Fibroblast of peridontal ligament (primary cell): ENCODE measurements around the gene PPP1R27.

Experiments used
- DNase-seq: peaks from one replicate; pipeline ENCODE4 v3.0.0-alpha.2; 2010; ENCODE audit errors: extremely low read depth

The PPP1R27 gene

DNA sequence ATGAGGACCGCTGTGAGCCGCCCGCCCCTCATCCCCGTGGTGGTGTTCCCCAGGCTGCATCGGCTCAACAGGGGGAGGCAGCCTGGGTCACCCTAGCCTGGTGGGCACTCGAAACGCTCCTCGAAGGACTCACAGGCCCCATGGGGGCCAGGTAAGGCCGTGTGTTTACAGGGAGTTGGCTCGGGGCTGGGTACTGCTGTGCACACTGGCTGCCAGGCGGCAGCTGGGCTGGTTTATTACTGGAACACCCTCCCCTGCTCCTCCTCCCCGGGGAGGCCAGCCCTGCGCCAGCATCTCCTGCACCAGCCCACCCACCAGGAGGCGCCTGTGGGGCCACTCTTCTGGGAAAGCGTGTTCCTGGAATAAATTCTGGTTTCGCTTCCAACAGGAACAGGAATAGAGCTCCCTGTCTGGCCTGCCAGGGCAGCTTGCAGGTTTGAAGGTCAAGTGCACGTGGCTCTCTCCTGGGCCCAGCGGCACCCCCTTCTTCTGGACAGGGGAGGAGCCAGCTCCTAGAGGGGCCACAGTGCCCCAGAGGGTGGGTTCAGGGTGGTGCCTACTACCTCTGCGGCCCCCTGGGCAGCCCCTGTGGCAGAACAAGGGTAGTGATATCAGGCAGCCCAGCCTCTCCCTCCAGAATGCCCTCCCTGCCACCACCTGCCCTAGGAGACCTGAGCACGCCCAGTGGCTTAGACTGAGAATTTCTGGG, 13.1 kb downstream of the PPP1R27 start:
- DNase-seq: peak; percentile 18

DNA sequence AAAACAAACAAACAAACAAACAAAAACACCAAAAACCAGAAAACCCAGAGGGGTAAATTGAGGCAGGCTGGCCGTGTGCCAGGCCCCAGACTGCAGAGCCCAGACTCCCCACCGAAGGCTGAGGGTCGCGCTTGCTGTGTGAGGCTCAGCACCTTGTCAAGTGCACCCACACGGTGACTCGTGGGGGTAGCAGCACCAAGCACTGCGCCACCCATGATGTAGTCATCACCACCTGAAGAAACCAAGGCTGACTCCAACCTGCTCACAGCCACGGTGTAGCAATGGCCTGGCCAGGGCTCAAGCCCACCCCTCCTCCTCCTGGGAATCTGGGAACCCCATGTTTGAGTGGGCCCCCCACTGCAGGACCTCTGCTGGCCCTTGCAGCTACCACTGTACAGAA, 13.7 kb downstream of the PPP1R27 start:
- DNase-seq: no peak

DNA sequence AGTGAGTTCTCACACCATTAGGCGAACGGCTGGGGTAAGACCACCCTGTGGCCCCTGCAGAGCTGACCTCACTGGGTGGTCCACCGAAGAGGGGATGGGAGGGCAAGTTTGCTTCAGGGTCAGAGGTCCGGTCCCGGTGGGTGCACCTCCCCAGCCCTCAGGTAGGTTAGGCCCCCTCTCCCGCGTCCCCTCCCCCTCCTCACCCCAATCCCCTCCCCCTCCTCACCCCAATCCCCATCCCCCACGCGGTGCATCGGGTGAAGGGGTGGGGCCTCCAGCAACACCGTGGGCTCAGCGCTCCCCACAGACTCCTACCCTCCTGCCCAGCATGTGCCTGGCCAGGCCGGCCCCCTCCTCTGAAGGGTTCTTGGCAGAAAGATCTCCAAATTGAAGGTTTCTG, 15.1 kb downstream of the PPP1R27 start:
- no peak for DNase-seq

DNA sequence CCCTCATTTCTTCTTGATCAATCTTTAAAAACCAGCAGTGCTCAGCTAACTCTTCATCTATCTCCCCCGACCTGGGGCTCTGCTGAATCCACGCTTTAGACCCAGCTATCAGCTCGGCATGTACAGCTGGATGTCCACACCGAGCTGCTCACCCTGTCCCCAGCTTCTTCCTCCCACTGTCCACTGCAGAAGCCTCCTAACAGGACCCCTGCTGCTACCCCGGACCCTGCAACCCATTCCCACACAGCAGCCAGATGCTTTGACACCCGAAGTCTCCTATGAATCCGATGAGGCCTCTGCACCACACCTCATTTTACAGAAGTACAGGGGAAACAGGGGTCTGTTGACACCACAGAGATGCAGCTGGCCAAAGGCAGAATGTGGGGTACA, 17.1 kb downstream of the PPP1R27 start:
- no peak for DNase-seq

- no peak for DNase-seq
Observed at GRCh38 chr17:81815646-81815986, 19.2 kb downstream of the PPP1R27 start.

DNA sequence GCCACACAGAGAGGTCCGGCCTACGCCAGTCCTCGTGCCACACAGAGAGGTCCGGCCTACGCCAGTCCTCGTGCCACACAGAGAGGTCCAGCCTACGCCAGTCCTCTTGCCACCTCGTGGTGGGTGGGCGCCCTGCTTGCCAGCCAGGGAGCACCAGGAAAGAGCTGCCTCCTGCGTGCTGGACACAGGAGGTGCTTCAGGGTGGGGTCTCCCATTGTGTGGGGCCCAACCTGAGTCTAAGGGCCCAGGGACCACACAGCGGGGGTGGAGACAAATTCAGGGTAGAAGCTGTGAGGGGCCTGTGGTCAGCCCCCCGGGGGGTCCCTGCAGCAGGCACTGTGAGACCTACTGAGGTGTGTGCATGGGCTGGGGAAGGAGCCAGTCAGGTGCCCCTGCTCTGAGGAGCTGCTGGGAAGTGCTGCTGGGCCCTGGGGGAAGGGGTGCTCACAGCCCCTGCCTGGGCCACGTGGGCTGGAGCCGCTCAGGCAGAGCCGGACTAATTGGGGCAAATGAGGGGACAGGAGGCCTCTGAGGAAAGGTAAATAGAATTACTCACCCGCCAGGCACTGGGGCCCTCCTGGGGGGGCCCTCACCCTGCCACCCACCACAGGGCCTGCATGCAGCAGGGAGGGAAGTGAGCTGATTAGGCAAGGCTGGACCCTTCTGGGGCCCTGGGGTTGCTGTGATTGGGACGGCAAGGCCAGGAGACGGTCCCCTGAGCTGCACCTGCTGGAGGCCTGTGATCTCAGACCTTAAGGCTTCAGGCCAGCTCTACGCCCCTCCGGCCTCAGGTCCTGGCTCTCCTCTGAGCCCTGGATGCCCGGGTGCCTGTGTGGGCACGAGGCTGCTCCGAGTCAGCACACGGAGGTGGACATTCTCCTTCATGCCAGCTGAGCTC, 19.9 kb downstream of the PPP1R27 start:
- DNase-seq: no peak

- DNase-seq: no peak
Observed at GRCh38 chr17:81813861-81814683, 20.8 kb downstream of the PPP1R27 start.

DNA sequence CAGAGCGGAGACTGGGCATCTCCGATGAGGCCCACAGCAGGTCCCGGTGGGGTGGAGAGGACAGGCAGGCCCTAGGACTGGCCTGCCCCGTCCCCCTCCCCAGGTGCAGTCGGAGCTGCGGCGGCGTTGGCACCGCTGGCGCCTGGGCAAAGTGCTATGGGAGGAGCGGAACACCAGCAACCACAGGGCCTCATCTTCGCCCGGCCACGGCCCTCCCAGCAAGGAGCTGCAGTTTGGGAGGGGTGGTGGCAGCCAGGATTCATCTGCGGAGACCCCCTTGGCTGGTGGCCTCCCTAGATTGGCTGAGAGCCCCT, 21.5 kb downstream of the PPP1R27 start:
- DNase-seq: no peak

GRCh38 chr17:81812571-81813370, 22.1 kb downstream of the PPP1R27 start:
- no peak for DNase-seq

- no peak for DNase-seq
Observed at GRCh38 chr17:81811705-81812570, 22.9 kb downstream of the PPP1R27 start.

GRCh38 chr17:81810892-81811704, 23.8 kb downstream of the PPP1R27 start:
- no peak for DNase-seq

GRCh38 chr17:81810476-81810875, 24.4 kb downstream of the PPP1R27 start:
- no peak for DNase-seq

GRCh38 chr17:81809556-81809998, 25.3 kb downstream of the PPP1R27 start:
- DNase-seq: no peak

DNA sequence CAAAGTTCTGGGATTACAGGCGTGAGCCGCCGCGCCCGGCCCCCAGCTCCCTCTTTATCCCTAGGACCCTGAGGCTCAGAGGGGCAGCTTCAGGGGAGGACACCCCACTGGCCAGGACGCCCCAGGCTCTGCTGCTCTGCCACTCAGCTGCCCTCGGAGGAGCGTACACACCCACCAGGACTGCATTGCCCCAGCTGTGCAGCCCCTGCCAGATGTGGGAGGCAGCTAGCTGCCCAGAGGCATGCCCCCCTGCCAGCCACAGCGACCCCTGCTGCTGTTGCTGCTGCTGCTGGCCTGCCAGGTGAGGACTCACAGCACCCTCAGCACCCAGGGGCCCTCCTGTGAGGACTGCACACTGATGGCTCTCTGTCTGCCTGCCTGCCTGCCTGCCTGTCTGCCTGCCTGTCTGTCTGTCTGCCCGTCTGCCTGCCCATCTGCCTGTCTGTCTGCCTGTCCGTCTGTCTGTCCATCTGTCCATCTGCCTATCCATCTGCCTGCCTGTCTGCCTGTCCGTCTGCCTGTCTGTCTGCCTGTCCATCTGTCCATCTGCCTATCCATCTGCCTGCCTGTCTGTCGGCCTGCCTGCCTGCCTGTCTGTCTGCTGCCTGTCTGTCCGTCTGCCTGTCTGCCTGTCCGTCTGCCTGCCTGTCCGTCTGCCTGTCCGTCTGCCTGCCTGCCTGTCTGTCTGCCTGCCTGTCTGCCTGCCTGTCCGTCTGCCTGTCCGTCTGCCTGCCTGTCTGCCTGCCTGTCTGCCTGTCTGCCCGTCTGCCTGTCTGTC, 25.9 kb downstream of the PPP1R27 start:
- no peak for DNase-seq

- no peak for DNase-seq
Observed at GRCh38 chr17:81807839-81808238, 27.0 kb downstream of the PPP1R27 start.

- DNase-seq: no peak
Observed at GRCh38 chr17:81807210-81807719, 27.6 kb downstream of the PPP1R27 start.

GRCh38 chr17:81806461-81807209, 28.2 kb downstream of the PPP1R27 start:
- no peak for DNase-seq
